HG02759 (cell line): Measurements from ENCODE around the gene LMCD1.

Experiments
- ATAC-seq: cut with Tn5 transposase; IDR thresholded peaks from one replicate; pipeline ENCODE4 v1.9.1; 2021; ENCODE audit warnings: mild to moderate bottlenecking, moderate library complexity; ENCODE audit not compliant: unreplicated experiment

The LMCD1 gene

GRCh38 chr3:8530581-8530980 is 29.0 kb downstream of the LMCD1 start:
- ATAC-seq, result no peak

GRCh38 chr3:8532251-8532871 is 30.7 kb downstream of the LMCD1 start:
- no peak for ATAC-seq

- ATAC-seq, result no peak
Measured at GRCh38 chr3:8536096-8537056, 34.8 kb downstream of the LMCD1 start.

GRCh38 chr3:8537440-8537839 is 35.8 kb downstream of the LMCD1 start:
- ATAC-seq, result no peak

- ATAC-seq, result no peak
Measured at GRCh38 chr3:8538223-8538622, 36.6 kb downstream of the LMCD1 start.

GRCh38 chr3:8538913-8539312 is 37.3 kb downstream of the LMCD1 start:
- no peak for ATAC-seq

- ATAC-seq, result no peak
Measured at GRCh38 chr3:8539419-8539818, 37.8 kb downstream of the LMCD1 start.

GRCh38 chr3:8540456-8540855 is 38.8 kb downstream of the LMCD1 start:
- no peak for ATAC-seq

- ATAC-seq, result no peak
Measured at GRCh38 chr3:8541486-8541885, 39.9 kb downstream of the LMCD1 start.

GRCh38 chr3:8542190-8543135 is 40.8 kb downstream of the LMCD1 start:
- no peak for ATAC-seq

- no peak for ATAC-seq
Measured at GRCh38 chr3:8546609-8547008, 45.0 kb downstream of the LMCD1 start.

GRCh38 chr3:8548502-8549275 is 47.1 kb downstream of the LMCD1 start:
- no peak for ATAC-seq

GRCh38 chr3:8549354-8549753 is 47.7 kb downstream of the LMCD1 start:
- no peak for ATAC-seq

- ATAC-seq, result no peak
Measured at GRCh38 chr3:8550611-8551010, 49.0 kb downstream of the LMCD1 start.

GRCh38 chr3:8552223-8552762 is 50.7 kb downstream of the LMCD1 start:
- ATAC-seq, result no peak

- ATAC-seq, result no peak
Measured at GRCh38 chr3:8553405-8553804, 51.8 kb downstream of the LMCD1 start.

- ATAC-seq, result no peak
Measured at GRCh38 chr3:8554696-8555095, 53.1 kb downstream of the LMCD1 start.

- no peak for ATAC-seq
Measured at GRCh38 chr3:8555113-8555661, 53.6 kb downstream of the LMCD1 start.

GRCh38 chr3:8555725-8556472 is 54.3 kb downstream of the LMCD1 start:
- ATAC-seq, result no peak
